ENCODE data around the gene AKNA. TPM values are rescaled to one million over a fixed set of nuclear protein-coding genes. Genes with fewer than 3 reads are reported as not detected.
A peak's percentile ranks its signal among the peaks of the same experiment; 100 is the strongest.

AKNA gene
- polyA plus RNA-seq, 3 donors = 3.3 to 147 (median 7.3) TPM

- H3K36me3 Mint-ChIP-seq = peaks cover 77 to 84% of the 10 kb centered on the region in 2 donors
- TF ChIP-seq CTCF (IDR thresholded peaks at IDR 0.05) = no peak
- no peaks in the 10 kb centered on the region for H3K27me3 Mint-ChIP-seq (ENCODE audit: low read depth in 3 of 3)
- Histone ChIP-seq H2AFZ (ENCODE audit: insufficient read depth, low read depth, low read length, poor library complexity, severe bottlenecking) (no peak overlapping the region), H4K20me1 (ENCODE audit: insufficient read depth, low read length) (peaks cover 12% of the 10 kb centered on the region), H3K9ac (ENCODE audit: insufficient read depth, low read length, poor library complexity, severe bottlenecking) (peak overlapping the region; percentile 51), H3K27me3 (ENCODE audit: control insufficient read depth in 2 of 2, insufficient read depth in 2 of 2, low read length in 2 of 2) (no peaks in the 10 kb centered on the region), H3K79me2 (ENCODE audit: insufficient read depth, low read length) (peaks cover 80% of the 10 kb centered on the region), H3K4me2 (replicated peaks; ENCODE audit: extremely low read depth, low read length, poor library complexity, severe bottlenecking) (peak overlapping the region; percentile 68), H3K4me3 (replicated peaks in 1 of 3; ENCODE audit: low read depth in 2 of 3, low read length in 3 of 3) (peak overlapping the region in 2 of 3 experiments; percentile 7 to 66), H3K36me3 (replicated peaks in 1 of 2; ENCODE audit: control insufficient read depth in 1 of 2, insufficient read depth in 2 of 2, low read length in 2 of 2) (peaks cover 60 to 82% of the 10 kb centered on the region in 2 donors), H3K9me3 (replicated peaks in 1 of 2; ENCODE audit: control insufficient read depth in 1 of 2, insufficient read depth in 1 of 2, low read length in 2 of 2) (no peaks in the 10 kb centered on the region), H3K27ac (ENCODE audit: low read depth in 1 of 2, low read length in 2 of 2) (peak overlapping the region; percentile 85 to 86), H3K4me1 (ENCODE audit: control insufficient read depth in 1 of 2, insufficient read depth in 2 of 2, low read length in 2 of 2) (peaks cover 96 to 98% of the 10 kb centered on the region in 2 donors)
- WGBS (ENCODE audit: insufficient coverage) = 0% methylated on average over 3 of the region's 14 CpGs
- intact Hi-C loops (cut with micrococcal nuclease) = loop anchor here in 1 of 2 donors (2.0 kb wide), 1 partner anchor 15 kb away; the partner anchor contains the start of gene AKNA
- H3K9me3 Mint-ChIP-seq = peaks cover 0 to 2% (median 0%) of the 10 kb centered on the region in 7 donors
- H3K4me1 Mint-ChIP-seq = peaks cover 89% of the 10 kb centered on the region
- peak overlapping the region; percentile 59 to 83 for H3K4me3 Mint-ChIP-seq
- peak; percentile 55 to 84 (median 78) for DNase-seq
- peak overlapping the region; percentile 97 to 99 (median 98) for H3K27ac Mint-ChIP-seq
Observed at GRCh38 chr9:114371973-114372917, 15.5 kb downstream of the AKNA start.

DNA sequence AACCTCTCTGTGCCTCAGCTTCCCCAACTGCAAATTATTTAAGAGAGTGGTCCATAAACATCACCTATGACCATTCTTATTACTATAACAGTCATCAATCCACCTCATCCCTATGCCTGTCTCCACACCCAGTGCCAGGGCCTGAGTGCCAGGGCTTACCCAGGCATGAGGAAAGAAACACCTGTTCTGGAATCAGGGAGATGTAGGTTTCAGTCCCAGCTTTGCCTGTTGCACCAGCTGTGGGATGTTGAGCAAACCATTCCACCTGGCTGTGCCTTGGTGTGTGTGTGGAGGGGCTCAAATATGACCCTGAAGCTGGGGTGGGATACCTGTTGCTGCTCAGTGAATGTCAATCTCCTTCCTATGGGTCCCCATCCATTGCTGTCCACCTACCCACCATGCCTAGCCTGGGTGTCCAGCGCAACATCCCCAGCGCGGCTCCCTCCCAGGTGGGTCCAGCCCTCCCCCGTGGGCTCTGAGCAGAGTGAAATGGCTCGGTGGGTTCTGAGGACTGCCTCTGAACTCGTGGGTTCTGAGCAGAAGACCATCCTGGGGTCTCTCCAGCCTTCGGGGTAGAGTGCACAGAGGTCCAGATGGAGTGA lies 16.3 kb downstream of the AKNA start:
- peaks cover 72% of the 10 kb centered on the region for H3K79me2 ChIP-seq (ENCODE audit: insufficient read depth, low read length)
- peak overlapping the region; percentile 68 for H3K4me2 ChIP-seq (replicated peaks; ENCODE audit: extremely low read depth, low read length, poor library complexity, severe bottlenecking)

More for the DNA sequence above, 16.3 kb downstream of the AKNA start:
- H3K27me3 Mint-ChIP-seq (ENCODE audit: low read depth in 3 of 3) = no peaks in the 10 kb centered on the region
- peak overlapping the region; percentile 51 for H3K9ac ChIP-seq (ENCODE audit: insufficient read depth, low read length, poor library complexity, severe bottlenecking)
- no peak for DNase-seq
- peak overlapping the region; percentile 97 to 99 (median 98) for H3K27ac Mint-ChIP-seq
- no peaks in the 10 kb centered on the region for H3K9me3 ChIP-seq (replicated peaks in 1 of 2; ENCODE audit: control insufficient read depth in 1 of 2, insufficient read depth in 1 of 2, low read length in 2 of 2)
- H3K4me3 ChIP-seq (replicated peaks in 1 of 3; ENCODE audit: low read depth in 2 of 3, low read length in 3 of 3) = peak overlapping the region in 1 of 3 experiments; percentile 66
- H3K36me3 Mint-ChIP-seq = peaks cover 76 to 84% of the 10 kb centered on the region in 2 donors
- H3K4me3 Mint-ChIP-seq = peak overlapping the region; percentile 51 to 83
- peaks cover 54 to 78% of the 10 kb centered on the region in 2 donors for H3K36me3 ChIP-seq (replicated peaks in 1 of 2; ENCODE audit: control insufficient read depth in 1 of 2, insufficient read depth in 2 of 2, low read length in 2 of 2)
- H3K4me1 ChIP-seq (ENCODE audit: control insufficient read depth in 1 of 2, insufficient read depth in 2 of 2, low read length in 2 of 2) = peaks cover 96 to 98% of the 10 kb centered on the region in 2 donors
- H3K4me1 Mint-ChIP-seq = peaks cover 89% of the 10 kb centered on the region
- peaks cover 6% of the 10 kb centered on the region for H4K20me1 ChIP-seq (ENCODE audit: insufficient read depth, low read length)
- H3K27ac ChIP-seq (ENCODE audit: low read depth in 1 of 2, low read length in 2 of 2) = peak overlapping the region; percentile 85 to 86
- no peaks in the 10 kb centered on the region for H3K27me3 ChIP-seq (ENCODE audit: control insufficient read depth in 2 of 2, insufficient read depth in 2 of 2, low read length in 2 of 2)
- 53% methylated on average over 6 of the region's 7 CpGs for WGBS (ENCODE audit: insufficient coverage)
- no peak for TF ChIP-seq CTCF (IDR thresholded peaks at IDR 0.05)
- intact Hi-C loops (cut with micrococcal nuclease) = no loop called here
- peaks cover 0 to 2% (median 0%) of the 10 kb centered on the region in 7 donors for H3K9me3 Mint-ChIP-seq
- no peak overlapping the region for H2AFZ ChIP-seq (ENCODE audit: insufficient read depth, low read depth, low read length, poor library complexity, severe bottlenecking)
